Measurements from ENCODE around the gene TGM4. TPM values are rescaled to one million over a fixed set of nuclear protein-coding genes. Genes with fewer than 3 reads are reported as not detected.

The TGM4 gene
- polyA plus RNA-seq, 2 donors, result not detected

GRCh38 chr3:44870375-44871061 is 3.9 kb upstream of the TGM4 start:
- Histone ChIP-seq H3K4me3 (ENCODE audit: low read depth in 1 of 2, low read length in 2 of 2) (no peak overlapping the region), H3K27ac (ENCODE audit: low read depth in 2 of 2, low read length in 1 of 2) (no peak overlapping the region), H3K9me3 (ENCODE audit: control insufficient read depth in 2 of 2, insufficient read depth in 1 of 2, low read depth in 1 of 2, low read length in 1 of 2) (no peaks in the 10 kb centered on the region), H3K27me3 (ENCODE audit: control insufficient read depth in 1 of 2, insufficient read depth in 2 of 2, low read length in 2 of 2) (no peaks in the 10 kb centered on the region), H3K36me3 (ENCODE audit: control insufficient read depth in 2 of 2, insufficient read depth in 2 of 2, low read length in 1 of 2) (no peaks in the 10 kb centered on the region), H3K4me1 (ENCODE audit: control insufficient read depth in 2 of 2, insufficient read depth in 2 of 2, low read length in 1 of 2) (no peaks in the 10 kb centered on the region)
- 64 to 67% methylated on average over 8 of the region's 8 CpGs for WGBS, 2 donors

- 82 to 84% methylated on average over 3 of the region's 3 CpGs for WGBS, 2 donors
Observed at GRCh38 chr3:44875596-44875995, 1.2 kb downstream of the TGM4 start.

GRCh38 chr3:44877333-44877732 is 2.9 kb downstream of the TGM4 start:
- 93 to 94% methylated on average over 3 of the region's 3 CpGs for WGBS, 2 donors
- H3K4me3 ChIP-seq (ENCODE audit: low read depth in 1 of 2, low read length in 2 of 2), result no peak overlapping the region
- H3K4me1 ChIP-seq (ENCODE audit: control insufficient read depth in 2 of 2, insufficient read depth in 2 of 2, low read length in 1 of 2), result no peaks in the 10 kb centered on the region
- H3K9me3 ChIP-seq (ENCODE audit: control insufficient read depth in 2 of 2, insufficient read depth in 1 of 2, low read depth in 1 of 2, low read length in 1 of 2), result no peaks in the 10 kb centered on the region
- H3K27me3 ChIP-seq (ENCODE audit: control insufficient read depth in 1 of 2, insufficient read depth in 2 of 2, low read length in 2 of 2), result no peaks in the 10 kb centered on the region
- no peak overlapping the region for H3K27ac ChIP-seq (ENCODE audit: low read depth in 2 of 2, low read length in 1 of 2)
- no peaks in the 10 kb centered on the region for H3K36me3 ChIP-seq (ENCODE audit: control insufficient read depth in 2 of 2, insufficient read depth in 2 of 2, low read length in 1 of 2)

More at GRCh38 chr3:44875596-44875995, 1.2 kb downstream of the TGM4 start:
- Histone ChIP-seq H3K9me3 (ENCODE audit: control insufficient read depth in 2 of 2, insufficient read depth in 1 of 2, low read depth in 1 of 2, low read length in 1 of 2) (no peaks in the 10 kb centered on the region), H3K27me3 (ENCODE audit: control insufficient read depth in 1 of 2, insufficient read depth in 2 of 2, low read length in 2 of 2) (no peaks in the 10 kb centered on the region), H3K36me3 (ENCODE audit: control insufficient read depth in 2 of 2, insufficient read depth in 2 of 2, low read length in 1 of 2) (no peaks in the 10 kb centered on the region), H3K4me3 (ENCODE audit: low read depth in 1 of 2, low read length in 2 of 2) (no peak overlapping the region), H3K4me1 (ENCODE audit: control insufficient read depth in 2 of 2, insufficient read depth in 2 of 2, low read length in 1 of 2) (no peaks in the 10 kb centered on the region), H3K27ac (ENCODE audit: low read depth in 2 of 2, low read length in 1 of 2) (no peak overlapping the region)

- Histone ChIP-seq H3K4me1 (ENCODE audit: control insufficient read depth in 2 of 2, insufficient read depth in 2 of 2, low read length in 1 of 2) (peaks cover 0 to 8% of the 10 kb centered on the region in 2 donors), H3K4me3 (ENCODE audit: low read depth in 1 of 2, low read length in 2 of 2) (no peak overlapping the region), H3K36me3 (ENCODE audit: control insufficient read depth in 2 of 2, insufficient read depth in 2 of 2, low read length in 1 of 2) (no peaks in the 10 kb centered on the region), H3K27me3 (ENCODE audit: control insufficient read depth in 1 of 2, insufficient read depth in 2 of 2, low read length in 2 of 2) (no peaks in the 10 kb centered on the region), H3K27ac (ENCODE audit: low read depth in 2 of 2, low read length in 1 of 2) (no peak overlapping the region), H3K9me3 (ENCODE audit: control insufficient read depth in 2 of 2, insufficient read depth in 1 of 2, low read depth in 1 of 2, low read length in 1 of 2) (no peaks in the 10 kb centered on the region)
- WGBS, 2 donors, result 57 to 60% methylated on average over 2 of the region's 2 CpGs
Observed at GRCh38 chr3:44880284-44880683, 5.9 kb downstream of the TGM4 start.

GRCh38 chr3:44883213-44883955 is 9.0 kb downstream of the TGM4 start:
- Histone ChIP-seq H3K27ac (ENCODE audit: low read depth in 2 of 2, low read length in 1 of 2) (peak overlapping the region; percentile 3 to 76), H3K4me1 (ENCODE audit: control insufficient read depth in 2 of 2, insufficient read depth in 2 of 2, low read length in 1 of 2) (peaks cover 2 to 19% of the 10 kb centered on the region in 2 donors), H3K4me3 (ENCODE audit: low read depth in 1 of 2, low read length in 2 of 2) (no peak overlapping the region), H3K27me3 (ENCODE audit: control insufficient read depth in 1 of 2, insufficient read depth in 2 of 2, low read length in 2 of 2) (no peaks in the 10 kb centered on the region), H3K36me3 (ENCODE audit: control insufficient read depth in 2 of 2, insufficient read depth in 2 of 2, low read length in 1 of 2) (no peaks in the 10 kb centered on the region), H3K9me3 (ENCODE audit: control insufficient read depth in 2 of 2, insufficient read depth in 1 of 2, low read depth in 1 of 2, low read length in 1 of 2) (no peaks in the 10 kb centered on the region)
- WGBS, 2 donors, result 73 to 86% methylated on average over 5 of the region's 5 CpGs

- H3K36me3 ChIP-seq (ENCODE audit: control insufficient read depth in 2 of 2, insufficient read depth in 2 of 2, low read length in 1 of 2), result no peaks in the 10 kb centered on the region
- no peaks in the 10 kb centered on the region for H3K27me3 ChIP-seq (ENCODE audit: control insufficient read depth in 1 of 2, insufficient read depth in 2 of 2, low read length in 2 of 2)
- peaks cover 2 to 19% of the 10 kb centered on the region in 2 donors for H3K4me1 ChIP-seq (ENCODE audit: control insufficient read depth in 2 of 2, insufficient read depth in 2 of 2, low read length in 1 of 2)
- H3K4me3 ChIP-seq (ENCODE audit: low read depth in 1 of 2, low read length in 2 of 2), result no peak overlapping the region
- no peaks in the 10 kb centered on the region for H3K9me3 ChIP-seq (ENCODE audit: control insufficient read depth in 2 of 2, insufficient read depth in 1 of 2, low read depth in 1 of 2, low read length in 1 of 2)
- peak overlapping the region in 1 of 2 donors; percentile 76 for H3K27ac ChIP-seq (ENCODE audit: low read depth in 2 of 2, low read length in 1 of 2)
- 22 to 33% methylated on average over 4 of the region's 4 CpGs for WGBS, 2 donors
Observed at GRCh38 chr3:44883999-44884431, 9.6 kb downstream of the TGM4 start.

- Histone ChIP-seq H3K9me3 (ENCODE audit: control insufficient read depth in 2 of 2, insufficient read depth in 1 of 2, low read depth in 1 of 2, low read length in 1 of 2) (no peaks in the 10 kb centered on the region), H3K27me3 (ENCODE audit: control insufficient read depth in 1 of 2, insufficient read depth in 2 of 2, low read length in 2 of 2) (no peaks in the 10 kb centered on the region), H3K4me1 (ENCODE audit: control insufficient read depth in 2 of 2, insufficient read depth in 2 of 2, low read length in 1 of 2) (peaks cover 2 to 19% of the 10 kb centered on the region in 2 donors), H3K4me3 (ENCODE audit: low read depth in 1 of 2, low read length in 2 of 2) (no peak overlapping the region), H3K36me3 (ENCODE audit: control insufficient read depth in 2 of 2, insufficient read depth in 2 of 2, low read length in 1 of 2) (no peaks in the 10 kb centered on the region), H3K27ac (ENCODE audit: low read depth in 2 of 2, low read length in 1 of 2) (peak overlapping the region in 1 of 2 donors; percentile 40)
- WGBS, 2 donors, result 27 to 29% methylated on average over 4 of the region's 4 CpGs
Observed at GRCh38 chr3:44885618-44886017, 11.2 kb downstream of the TGM4 start.

GRCh38 chr3:44886561-44886960 is 12.2 kb downstream of the TGM4 start:
- Histone ChIP-seq H3K36me3 (ENCODE audit: control insufficient read depth in 2 of 2, insufficient read depth in 2 of 2, low read length in 1 of 2) (no peaks in the 10 kb centered on the region), H3K27ac (ENCODE audit: low read depth in 2 of 2, low read length in 1 of 2) (peak overlapping the region in 1 of 2 donors; percentile 76), H3K4me3 (ENCODE audit: low read depth in 1 of 2, low read length in 2 of 2) (no peak overlapping the region), H3K9me3 (ENCODE audit: control insufficient read depth in 2 of 2, insufficient read depth in 1 of 2, low read depth in 1 of 2, low read length in 1 of 2) (no peaks in the 10 kb centered on the region), H3K4me1 (ENCODE audit: control insufficient read depth in 2 of 2, insufficient read depth in 2 of 2, low read length in 1 of 2) (peaks cover 2 to 19% of the 10 kb centered on the region in 2 donors), H3K27me3 (ENCODE audit: control insufficient read depth in 1 of 2, insufficient read depth in 2 of 2, low read length in 2 of 2) (no peaks in the 10 kb centered on the region)
- WGBS, 2 donors, result 51 to 54% methylated on average over 3 of the region's 3 CpGs

- Histone ChIP-seq H3K27me3 (ENCODE audit: control insufficient read depth in 1 of 2, insufficient read depth in 2 of 2, low read length in 2 of 2) (no peaks in the 10 kb centered on the region), H3K4me1 (ENCODE audit: control insufficient read depth in 2 of 2, insufficient read depth in 2 of 2, low read length in 1 of 2) (peaks cover 2 to 19% of the 10 kb centered on the region in 2 donors), H3K36me3 (ENCODE audit: control insufficient read depth in 2 of 2, insufficient read depth in 2 of 2, low read length in 1 of 2) (no peaks in the 10 kb centered on the region), H3K27ac (ENCODE audit: low read depth in 2 of 2, low read length in 1 of 2) (peak overlapping the region in 1 of 2 donors; percentile 66), H3K9me3 (ENCODE audit: control insufficient read depth in 2 of 2, insufficient read depth in 1 of 2, low read depth in 1 of 2, low read length in 1 of 2) (no peaks in the 10 kb centered on the region), H3K4me3 (ENCODE audit: low read depth in 1 of 2, low read length in 2 of 2) (no peak overlapping the region)
- 50 to 61% methylated on average over 7 of the region's 7 CpGs for WGBS, 2 donors
Observed at GRCh38 chr3:44887101-44887500, 12.7 kb downstream of the TGM4 start.

All from esophagus (tissue), 2 donors.